NCI-H1694 (cell line): ENCODE data around the gene CSTPP1.
"Not testable (repeated sequence)": the region's sequence is repeated elsewhere in the genome, so short reads cannot be mapped to it uniquely, and the experiment has no call there.

ENCODE experiments used
- DNase-seq: peaks from one replicate; lab custom pipeline; 2025; lab: John Stamatoyannopoulos, UW

Gene CSTPP1

GRCh38 chr11:46953093-46953492, 16.5 kb downstream of the CSTPP1 start:
- DNase-seq: no peak

- DNase-seq: no peak
Observed at GRCh38 chr11:46958777-46959176, 22.2 kb downstream of the CSTPP1 start.

GRCh38 chr11:46961041-46961440, 24.5 kb downstream of the CSTPP1 start:
- no peak for DNase-seq

- not testable (repeated sequence) for DNase-seq
Observed at GRCh38 chr11:46961886-46962285, 25.3 kb downstream of the CSTPP1 start.

GRCh38 chr11:46963844-46964243, 27.3 kb downstream of the CSTPP1 start:
- DNase-seq: no peak

- no peak for DNase-seq
Observed at GRCh38 chr11:46966773-46967172, 30.2 kb downstream of the CSTPP1 start.

GRCh38 chr11:46967962-46968361, 31.4 kb downstream of the CSTPP1 start:
- no peak for DNase-seq

- no peak for DNase-seq
Observed at GRCh38 chr11:46969379-46969778, 32.8 kb downstream of the CSTPP1 start.

- no peak for DNase-seq
Observed at GRCh38 chr11:46970913-46971625, 34.5 kb downstream of the CSTPP1 start.

- DNase-seq: no peak
Observed at GRCh38 chr11:46972343-46972742, 35.8 kb downstream of the CSTPP1 start.

- no peak for DNase-seq
Observed at GRCh38 chr11:46972821-46973220, 36.3 kb downstream of the CSTPP1 start.

- no peak for DNase-seq
Observed at GRCh38 chr11:46976182-46976854, 39.8 kb downstream of the CSTPP1 start.

GRCh38 chr11:46977038-46977813, 40.7 kb downstream of the CSTPP1 start:
- no peak for DNase-seq

- no peak for DNase-seq
Observed at GRCh38 chr11:46978005-46978491, 41.5 kb downstream of the CSTPP1 start.

GRCh38 chr11:46979358-46979757, 42.8 kb downstream of the CSTPP1 start:
- DNase-seq: no peak

- DNase-seq: no peak
Observed at GRCh38 chr11:46981436-46981835, 44.9 kb downstream of the CSTPP1 start.

- no peak for DNase-seq
Observed at GRCh38 chr11:46982797-46983452, 46.4 kb downstream of the CSTPP1 start.

GRCh38 chr11:46983598-46983997, 47.0 kb downstream of the CSTPP1 start:
- no peak for DNase-seq

GRCh38 chr11:46984548-46984947, 48.0 kb downstream of the CSTPP1 start:
- DNase-seq: no peak

- no peak for DNase-seq
Observed at GRCh38 chr11:46984987-46985386, 48.4 kb downstream of the CSTPP1 start.

- no peak for DNase-seq
Observed at GRCh38 chr11:46987183-46987582, 50.6 kb downstream of the CSTPP1 start.

GRCh38 chr11:46989810-46990487, 53.4 kb downstream of the CSTPP1 start:
- DNase-seq: not testable (repeated sequence)
